ENCODE measurements around the gene MAPK8.
"Not testable (repeated sequence)": the region's sequence is repeated elsewhere in the genome, so short reads cannot be mapped to it uniquely, and the experiment has no call there.

Gene MAPK8

GRCh38 chr10:48273741-48274140 is 32.7 kb upstream of the MAPK8 start:
- DNase-seq (ENCODE audit: low read depth in 2 of 2) = peak in 1 of 2 donors; percentile 13
- no peak overlapping the region for H3K4me3 ChIP-seq (replicated peaks in 1 of 2; ENCODE audit: low read depth in 2 of 2, low read length in 2 of 2)
- no peak for TF ChIP-seq CTCF (IDR thresholded peaks at IDR 0.05; ENCODE audit: low read depth, low read length)

- DNase-seq (ENCODE audit: low read depth in 2 of 2) = no peak
- H3K4me3 ChIP-seq (replicated peaks in 1 of 2; ENCODE audit: low read depth in 2 of 2, low read length in 2 of 2) = no peak within 1 kb of the TSS
- TF ChIP-seq CTCF (IDR thresholded peaks at IDR 0.05; ENCODE audit: low read depth, low read length) = no peak
These were observed 31.8 kb upstream of the MAPK8 start, which contains the start of gene FRMPD2 for GRCh38 chr10:48274636-48275035. TSS of gene FRMPD2 (minus strand) at chr10:48274696. CDS start at chr10:48274567, 129 bp downstream.

- no peak overlapping the region for H3K4me3 ChIP-seq (replicated peaks in 1 of 2; ENCODE audit: low read depth in 2 of 2, low read length in 2 of 2)
- TF ChIP-seq CTCF (IDR thresholded peaks at IDR 0.05; ENCODE audit: low read depth, low read length) = no peak
- no peak for DNase-seq (ENCODE audit: low read depth in 2 of 2)
These were observed 29.4 kb upstream of the MAPK8 start for GRCh38 chr10:48277093-48277492.

- no peak for TF ChIP-seq CTCF (IDR thresholded peaks at IDR 0.05; ENCODE audit: low read depth, low read length)
- H3K4me3 ChIP-seq (replicated peaks in 1 of 2; ENCODE audit: low read depth in 2 of 2, low read length in 2 of 2) = no peak overlapping the region
- DNase-seq (ENCODE audit: low read depth in 2 of 2) = no peak
These were observed 27.3 kb upstream of the MAPK8 start for GRCh38 chr10:48279081-48279751.

- not testable (repeated sequence) for H3K4me3 ChIP-seq (replicated peaks in 1 of 2; ENCODE audit: low read depth in 2 of 2, low read length in 2 of 2); DNase-seq (ENCODE audit: low read depth in 2 of 2)
These were observed 24.8 kb upstream of the MAPK8 start for GRCh38 chr10:48281697-48282096.

GRCh38 chr10:48282829-48283228 is 23.6 kb upstream of the MAPK8 start:
- H3K4me3 ChIP-seq (replicated peaks in 1 of 2; ENCODE audit: low read depth in 2 of 2, low read length in 2 of 2) = no peak overlapping the region
- DNase-seq (ENCODE audit: low read depth in 2 of 2) = no peak
- TF ChIP-seq CTCF (IDR thresholded peaks at IDR 0.05; ENCODE audit: low read depth, low read length) = no peak

- no peak for TF ChIP-seq CTCF (IDR thresholded peaks at IDR 0.05; ENCODE audit: low read depth, low read length)
- no peak for DNase-seq (ENCODE audit: low read depth in 2 of 2)
- no peak overlapping the region for H3K4me3 ChIP-seq (replicated peaks in 1 of 2; ENCODE audit: low read depth in 2 of 2, low read length in 2 of 2)
These were observed 22.4 kb upstream of the MAPK8 start for GRCh38 chr10:48284002-48284546.
